Activated naive CD4-positive, alpha-beta T cell (primary cell): ENCODE data around the gene PCTP.

Source experiments
- DNase-seq, 4 experiments: peaks; one replicate each; lab custom pipeline; 2025; lab: John Stamatoyannopoulos, UW

The PCTP gene

DNA sequence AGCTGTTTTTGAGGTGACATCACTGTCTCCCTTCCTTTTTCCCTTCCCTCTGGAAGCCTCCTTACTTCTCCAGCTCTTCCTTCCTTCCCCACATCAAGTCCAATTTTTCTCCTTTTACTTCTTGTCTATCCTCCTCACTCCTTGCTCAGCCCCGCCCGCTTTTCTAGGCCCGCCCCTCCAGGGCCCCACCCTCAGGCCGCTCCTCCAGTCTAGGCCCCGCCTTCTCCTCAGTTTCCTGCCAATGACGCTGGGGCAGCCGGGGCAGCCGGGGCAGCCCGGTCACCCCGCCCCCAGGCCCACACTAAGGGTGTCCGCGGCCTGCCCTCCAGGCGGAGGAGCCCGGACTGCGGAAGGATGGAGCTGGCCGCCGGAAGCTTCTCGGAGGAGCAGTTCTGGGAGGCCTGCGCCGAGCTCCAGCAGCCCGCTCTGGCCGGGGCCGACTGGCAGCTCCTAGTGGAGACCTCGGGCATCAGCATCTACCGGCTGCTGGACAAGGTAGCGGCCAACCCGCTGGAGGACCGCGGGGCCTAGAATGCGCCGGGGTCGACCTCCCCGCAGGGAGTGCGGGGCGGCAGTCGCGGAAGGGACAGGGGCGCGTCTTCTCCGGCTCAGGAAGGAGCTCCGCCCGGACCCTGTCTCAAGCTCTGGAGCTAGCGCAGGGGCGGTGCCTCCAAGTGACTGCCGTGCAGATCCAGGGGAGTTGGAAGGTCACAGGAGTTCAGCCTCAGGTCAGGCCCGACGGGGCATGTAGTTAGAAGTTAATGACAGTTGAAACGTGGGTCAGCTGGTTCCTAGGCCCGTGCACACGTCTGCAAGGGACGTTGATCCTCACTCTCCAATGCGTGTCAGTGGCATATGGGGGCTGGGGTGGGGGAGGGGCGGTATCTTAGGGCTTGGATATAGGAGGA, at the start of gene PCTP:
TSS of gene PCTP (plus strand) at position 302 of the 908 bp plus-strand sequence. CDS start at position 355, 53 bp downstream.
- DNase-seq = peak; percentile 30 to 65 (median 42)

DNA sequence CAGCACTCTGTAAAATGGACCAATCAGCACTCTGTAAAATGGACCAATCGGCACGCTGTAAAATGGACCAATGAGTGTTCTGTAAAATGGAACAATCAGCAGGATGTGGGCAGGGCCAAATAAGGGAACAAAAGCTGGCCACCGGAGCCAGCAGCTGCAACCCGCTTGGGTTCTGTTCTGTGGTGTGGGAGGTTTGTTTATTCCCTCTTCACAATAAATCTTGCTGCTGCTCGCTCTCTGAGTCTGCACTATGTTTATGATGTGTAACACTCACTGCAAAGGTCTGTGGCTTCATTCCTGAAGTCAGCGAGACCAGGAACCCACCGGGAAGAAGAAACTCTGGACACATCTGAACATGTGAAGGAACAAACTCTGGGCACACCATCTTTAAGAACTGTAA, 48.7 kb upstream of the PCTP start:
- no peak for DNase-seq

DNA sequence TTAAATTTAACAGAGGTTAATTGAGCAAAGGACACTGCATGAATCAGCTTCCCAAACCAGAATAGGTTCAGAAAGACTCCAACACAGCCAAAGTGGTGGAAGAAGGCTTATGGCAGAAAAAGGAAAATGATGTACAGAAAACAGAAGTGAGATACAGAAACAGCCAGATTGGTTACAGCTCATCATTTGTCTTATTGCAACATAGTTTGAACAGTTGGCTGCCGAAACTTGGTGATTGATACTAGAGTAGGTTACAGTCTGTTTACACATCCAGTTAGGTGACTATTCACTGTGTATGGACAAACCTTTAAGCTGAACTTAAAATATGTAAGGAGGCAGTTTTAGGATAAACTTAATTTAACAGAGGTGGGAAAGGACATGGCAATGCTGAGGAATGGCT, 46.5 kb upstream of the PCTP start:
- no peak for DNase-seq

GRCh38 chr17:55705847-55706246, 45.0 kb upstream of the PCTP start:
- DNase-seq = no peak

DNA sequence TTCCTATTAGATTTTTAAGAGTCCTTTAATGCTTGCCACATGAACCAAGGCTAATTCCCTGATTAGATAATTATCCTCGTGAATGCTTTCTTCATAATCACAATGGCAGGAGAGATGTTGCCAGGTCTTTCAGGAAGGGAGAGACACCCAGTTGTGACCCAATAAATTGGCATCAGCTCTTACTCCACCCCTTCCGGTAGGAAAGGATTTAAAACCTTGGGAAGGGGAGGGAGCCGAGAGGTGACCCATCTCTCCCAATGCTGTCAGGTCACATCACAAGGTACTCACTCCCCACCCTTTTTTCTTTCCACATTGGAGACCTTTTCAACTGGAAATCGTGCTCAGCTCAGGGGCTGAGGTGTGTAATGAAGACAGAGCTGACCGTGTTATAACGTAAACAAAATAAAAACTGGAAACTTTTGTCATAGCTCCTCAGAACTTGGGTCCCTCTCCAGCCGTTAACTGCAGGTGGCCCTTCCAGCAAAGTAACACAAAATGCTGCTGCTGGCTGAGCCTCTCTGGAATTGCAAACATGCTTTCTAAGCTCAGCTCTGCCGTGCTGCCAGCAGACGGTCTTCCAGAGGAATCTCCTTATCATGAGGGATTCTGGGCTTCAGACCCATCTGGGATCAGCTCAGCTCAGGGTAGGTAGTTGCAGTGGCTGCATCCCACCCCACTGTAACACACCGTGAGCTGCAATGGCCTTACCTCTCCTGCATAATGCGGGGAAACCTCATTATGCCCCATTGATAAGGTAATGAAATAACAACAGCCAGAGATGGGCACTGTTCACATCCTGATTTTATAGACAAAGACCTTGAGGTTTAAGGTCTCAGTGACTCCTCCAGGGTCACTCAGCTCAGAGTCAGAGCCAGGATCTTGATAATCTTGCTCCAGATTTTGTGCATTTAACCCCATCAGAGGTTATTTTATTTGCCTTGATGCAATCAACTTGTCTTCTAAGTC, 43.8 kb upstream of the PCTP start:
- no peak for DNase-seq

DNA sequence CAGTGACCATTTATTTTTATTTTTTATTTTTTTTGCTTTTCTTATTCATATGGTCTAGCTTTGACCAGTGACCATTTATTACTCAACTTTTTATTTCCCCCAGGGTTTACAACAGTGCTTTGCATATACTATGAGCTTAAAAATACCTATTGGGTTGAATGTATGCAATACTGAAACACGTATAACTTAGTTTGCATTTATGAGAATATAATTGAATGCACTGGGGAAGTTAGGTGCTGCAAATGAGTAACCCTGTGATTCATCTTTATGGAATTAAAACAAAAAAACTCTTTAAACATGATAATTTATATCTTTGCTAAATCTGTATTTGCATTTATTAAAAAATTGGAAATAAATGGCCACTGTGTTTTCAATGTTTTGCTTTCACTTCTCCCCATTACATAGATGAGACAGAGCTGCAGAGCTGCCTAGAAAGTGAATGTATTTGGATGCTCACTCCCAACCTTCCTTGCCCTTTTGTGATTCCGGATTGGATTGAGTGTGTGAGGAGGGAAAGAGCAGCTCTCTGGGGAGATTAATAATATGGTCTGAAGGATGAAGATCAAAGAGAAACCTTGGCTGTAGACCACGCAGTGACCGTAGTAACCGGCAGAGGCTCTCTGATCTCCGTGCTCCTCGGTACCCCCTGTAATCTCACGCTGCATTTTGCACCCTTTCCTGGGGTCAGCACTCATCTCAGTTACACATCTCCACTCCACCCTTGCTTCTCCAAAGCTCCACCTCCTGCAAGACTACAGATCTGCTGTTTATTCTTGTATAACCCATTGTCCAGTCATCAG, 42.5 kb upstream of the PCTP start:
- no peak for DNase-seq

GRCh38 chr17:55709440-55709839, 41.4 kb upstream of the PCTP start:
- DNase-seq = no peak

- no peak for DNase-seq
Measured at GRCh38 chr17:55709984-55710383, 40.9 kb upstream of the PCTP start.

DNA sequence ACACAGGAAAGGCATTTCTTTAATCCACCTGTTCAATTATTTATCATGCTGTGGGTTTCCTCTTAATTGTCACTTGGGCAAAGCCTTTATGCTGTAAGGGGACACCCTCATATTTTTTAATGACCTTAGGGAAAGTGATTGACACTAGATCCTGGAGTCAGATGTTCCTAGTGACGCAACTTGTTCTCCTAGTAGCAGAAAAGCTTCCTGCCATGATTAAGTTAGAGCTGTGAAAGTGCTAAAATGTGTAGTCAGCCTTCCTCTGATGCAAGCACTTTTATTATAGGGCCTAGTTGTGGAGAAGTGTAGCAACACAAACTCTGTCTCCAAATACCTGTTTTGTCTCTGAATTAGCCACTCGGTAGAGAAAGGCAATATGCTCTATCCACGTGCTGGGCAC, 40.4 kb upstream of the PCTP start:
- no peak for DNase-seq

- DNase-seq = no peak
Measured at GRCh38 chr17:55710829-55711496, 39.9 kb upstream of the PCTP start.

- no peak for DNase-seq
Measured at GRCh38 chr17:55717432-55717831, 33.4 kb upstream of the PCTP start.

DNA sequence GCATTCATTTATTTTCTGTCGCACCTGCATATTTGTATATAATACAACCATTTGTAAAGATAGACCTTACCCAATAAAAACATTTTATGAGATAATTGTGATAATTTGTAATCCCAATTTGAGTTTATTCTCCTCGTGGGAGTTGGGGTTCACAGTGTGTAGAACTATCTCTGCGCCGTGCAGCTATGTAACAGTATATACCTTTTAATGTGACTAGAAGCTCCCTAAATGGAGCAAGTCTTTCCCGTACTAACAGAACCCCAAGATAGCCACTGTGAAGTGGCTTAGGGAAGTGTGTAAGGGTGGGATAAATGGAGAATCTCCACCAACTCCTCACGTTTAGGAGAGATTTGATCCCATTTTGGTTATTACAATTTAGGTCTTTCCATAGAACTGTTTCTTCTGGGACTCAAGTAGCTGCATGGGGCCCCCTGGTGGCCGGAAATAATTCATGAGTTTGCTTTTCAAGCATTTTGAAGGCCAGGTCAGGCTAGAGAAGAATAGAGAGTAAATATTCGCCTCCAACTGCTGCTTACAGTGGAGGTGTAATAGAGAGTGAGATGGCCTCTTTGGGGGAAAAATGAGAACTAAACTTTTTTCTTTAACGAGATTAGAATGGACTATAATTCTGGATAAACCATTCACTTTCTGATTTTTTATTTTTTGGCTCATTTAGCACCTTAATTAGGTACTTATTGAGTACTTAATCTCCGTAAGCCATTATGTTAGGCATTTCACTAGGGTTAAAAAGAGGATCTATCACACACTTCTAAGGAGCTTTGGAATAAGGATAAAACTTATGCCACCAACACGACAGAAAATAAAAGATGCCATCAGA, 32.7 kb upstream of the PCTP start:
- peak; percentile 3 to 36 (median 23) for DNase-seq

GRCh38 chr17:55720919-55721836, 29.7 kb upstream of the PCTP start:
- no peak for DNase-seq

DNA sequence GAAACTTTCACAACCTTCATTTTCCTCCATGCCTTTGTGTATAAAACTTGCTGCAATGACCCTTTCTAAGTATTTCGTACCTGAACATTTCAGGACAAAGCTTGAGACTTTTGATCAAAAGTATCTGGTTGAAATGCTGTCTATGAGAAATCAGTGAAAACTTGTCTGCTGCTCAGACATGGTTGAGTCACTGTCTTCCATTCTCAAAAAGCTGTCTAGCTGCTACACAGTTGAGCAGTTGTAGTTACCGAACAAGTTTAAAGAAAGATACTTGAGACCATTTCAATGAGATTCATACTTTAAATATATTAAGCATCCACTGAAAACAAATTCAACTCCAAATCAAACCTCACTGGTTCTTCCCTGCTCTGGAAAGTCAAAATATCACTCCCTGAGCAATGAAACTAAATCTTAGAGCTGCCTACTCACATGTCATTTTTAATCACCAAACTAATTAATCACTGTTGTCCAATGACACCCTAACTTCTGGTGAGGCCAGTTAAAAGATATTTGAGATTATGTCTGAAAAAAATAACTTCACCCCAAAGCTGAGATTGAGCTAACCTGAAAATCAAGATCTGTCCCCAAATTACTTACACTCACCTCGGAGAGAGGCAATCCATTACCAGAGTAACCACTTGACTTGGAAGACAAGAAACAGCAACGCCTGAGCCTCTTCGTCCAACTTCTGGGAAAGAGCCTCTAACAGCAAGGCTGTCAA, 28.7 kb upstream of the PCTP start:
- DNase-seq = no peak

- no peak for DNase-seq
Measured at GRCh38 chr17:55722742-55723487, 27.9 kb upstream of the PCTP start, which contains the start of gene TMEM100. TSS of gene TMEM100 (minus strand) at chr17:55722864. CDS start at chr17:55721070, 1,794 bp downstream.

- DNase-seq = no peak
Measured at GRCh38 chr17:55723488-55723848, 27.4 kb upstream of the PCTP start.

DNA sequence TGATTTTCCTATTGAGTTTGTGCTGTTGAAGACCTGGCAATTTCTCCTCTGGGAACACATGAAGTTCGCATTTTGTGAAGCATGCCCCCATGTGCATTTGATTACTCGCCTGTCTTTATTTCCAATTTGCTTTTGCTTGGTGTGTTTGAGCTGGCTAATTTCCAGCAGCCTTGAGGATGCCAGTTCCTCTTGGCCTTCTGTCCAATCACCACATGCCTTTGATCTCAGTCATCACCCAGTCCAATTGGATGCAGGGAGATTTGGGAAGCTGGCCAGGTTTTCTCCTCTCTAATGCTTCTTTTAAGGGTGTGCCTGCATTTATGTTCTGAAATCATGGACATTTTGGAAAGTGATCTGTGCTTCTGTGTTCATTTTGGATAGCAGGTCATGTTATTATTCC, 24.4 kb upstream of the PCTP start:
- no peak for DNase-seq

DNA sequence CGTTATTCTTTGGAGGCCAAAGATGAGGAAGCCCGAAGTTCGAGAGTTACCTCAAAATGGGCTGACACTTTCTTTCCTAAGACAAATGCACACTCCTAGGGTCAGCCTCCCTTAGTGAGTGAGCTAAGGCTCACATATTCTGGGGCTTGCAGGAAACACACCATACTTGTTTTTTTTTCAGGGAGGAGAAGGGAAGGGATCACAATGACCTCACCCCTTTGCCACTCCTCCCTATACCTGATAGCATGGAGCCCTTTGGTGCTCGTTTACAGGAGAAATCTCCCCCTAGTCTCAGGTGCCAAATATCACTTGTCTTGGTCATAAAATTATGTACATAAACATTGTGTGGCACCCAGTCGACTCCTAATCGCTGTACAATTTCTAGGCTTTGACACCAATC, 23.6 kb upstream of the PCTP start:
- DNase-seq = no peak
